Naive thymus-derived CD4-positive, alpha-beta T cell (primary cell): ENCODE data around the gene DNAH9. TPM values are rescaled to one million over a fixed set of nuclear protein-coding genes. Genes with fewer than 3 reads are reported as not detected.

ENCODE experiments used
- ATAC-seq: fragments of 150-1000 bp; cut with Tn5 transposase; 2 replicates; pipeline ENCODE4 v1.10.0; 2021; ENCODE audit warnings: mild to moderate bottlenecking, moderate library complexity
- CTCF ChIA-PET: fragments of 350-600 bp; sonication (Branson Sonifier 250); formaldehyde crosslinking; loops from one replicate; lab custom pipeline; 2021; ENCODE audit warnings: antibody characterized with exemption; lab: Charles Lee
- POLR2A ChIA-PET: fragments of 350-600 bp; sonication (Branson Sonifier 250); formaldehyde crosslinking; loops from one replicate; lab custom pipeline; 2021; ENCODE audit warnings: antibody characterized with exemption, inconsistent platforms; lab: Charles Lee
- DNase-seq, 9 donors: peaks; one replicate each; pipeline versions ENCODE4 v3.0.0 to v3.0.0-alpha.2; 2020 to 2022; ENCODE audit warnings: mixed read lengths in 1 of 9
- H3K27ac ChIP-seq: one replicate; pipeline ENCODE4 v1.7.0; 2013; ENCODE audit warnings: mild to moderate bottlenecking, low read depth, low read length, moderate library complexity
- H3K27me3 ChIP-seq, 2 donors: one replicate each; pipeline ENCODE4 v1.7.0; 2013; ENCODE audit warnings: low read length in 2 of 2, mild to moderate bottlenecking in 2 of 2, moderate library complexity in 2 of 2; ENCODE audit not compliant: control insufficient read depth in 2 of 2, insufficient read depth in 2 of 2
- H3K36me3 ChIP-seq, 3 experiments: 1 replicate in 2 of 3; 2 replicates in 1 of 3; pipeline ENCODE4 v1.7.0; 2013; ENCODE audit warnings: low read length in 3 of 3, mild to moderate bottlenecking in 3 of 3, moderate library complexity in 1 of 3; ENCODE audit not compliant: insufficient read depth in 3 of 3, control insufficient read depth in 2 of 3
- H3K4me1 ChIP-seq, 2 donors: one replicate each; pipeline ENCODE4 v1.7.0; 2013; ENCODE audit warnings: low read length in 2 of 2, mild to moderate bottlenecking in 2 of 2, moderate library complexity in 1 of 2; ENCODE audit not compliant: control insufficient read depth in 2 of 2, insufficient read depth in 2 of 2
- H3K4me3 ChIP-seq: 2 replicates; pipeline ENCODE4 v1.7.0; 2013; ENCODE audit warnings: mild to moderate bottlenecking, low read length
- H3K9me3 ChIP-seq, 3 experiments: 1 replicate in 2 of 3; 2 replicates in 1 of 3; pipeline ENCODE4 v1.7.0; 2013; ENCODE audit warnings: low read length in 3 of 3; ENCODE audit not compliant: control insufficient read depth in 2 of 3
- H3K27ac Mint-ChIP-seq, 9 donors: one replicate each; pipeline ENCODE4 v1.8.0; 2020 to 2022; ENCODE audit warnings: mixed read lengths in 9 of 9, mild to moderate bottlenecking in 8 of 9, moderate library complexity in 5 of 9, inconsistent platforms in 2 of 9
- H3K27me3 Mint-ChIP-seq, 5 donors: one replicate each; pipeline ENCODE4 v1.8.0; 2021 to 2022; ENCODE audit warnings: mixed read lengths in 5 of 5, mild to moderate bottlenecking in 1 of 5
- H3K36me3 Mint-ChIP-seq, 5 donors: one replicate each; pipeline ENCODE4 v1.8.0; 2020 to 2022; ENCODE audit warnings: mixed read lengths in 5 of 5, mild to moderate bottlenecking in 3 of 5, inconsistent platforms in 1 of 5
- H3K4me1 Mint-ChIP-seq, 7 donors: one replicate each; pipeline ENCODE4 v1.8.0; 2020 to 2022; ENCODE audit warnings: mixed read lengths in 7 of 7, mild to moderate bottlenecking in 3 of 7, inconsistent platforms in 1 of 7
- H3K4me3 Mint-ChIP-seq, 10 donors: one replicate each; pipeline ENCODE4 v1.8.0; 2020 to 2022; ENCODE audit warnings: mild to moderate bottlenecking in 10 of 10, mixed read lengths in 10 of 10, moderate library complexity in 6 of 10, inconsistent platforms in 2 of 10
- H3K9me3 Mint-ChIP-seq, 11 donors: one replicate each; pipeline ENCODE4 v1.8.0; 2020 to 2022; ENCODE audit warnings: mixed read lengths in 11 of 11, mild to moderate bottlenecking in 4 of 11, inconsistent platforms in 1 of 11, moderate library complexity in 1 of 11
- intact Hi-C, 2 donors: fragments of 100-400 bp; cut with micrococcal nuclease; formaldehyde crosslinking; loops; one replicate each; pipeline ENCODE4 v1.15.1; 2023
- polyA plus RNA-seq, 2 donors: library from polyadenylated mRNA; unstranded; fragments of 300-500 nt; fragmentation: Illumina TruSeq; gene quantifications; one replicate each; pipeline ENCODE4 v1.2.3, GENCODE V29; 2021
- total RNA-seq, 6 experiments: library from RNA in 5 of 6; stranded (reverse) in 5 of 6; gene quantifications; 1 replicate in 5 of 6; 2 replicates in 1 of 6; pipeline ENCODE4 v1.2.3 and lab custom pipeline; 2021 to 2026

Gene DNAH9
- total and polyA plus RNA-seq, 7 experiments from 2014 or later: not detected

- no peak for DNase-seq
- Mint-ChIP-seq H3K9me3 (peaks cover 0 to 7% (median 3%) of the 10 kb centered on the region in 11 donors), H3K36me3 (no peaks in the 10 kb centered on the region), H3K4me1 (no peaks in the 10 kb centered on the region), H3K4me3 (no peak overlapping the region), H3K27ac (no peak overlapping the region), H3K27me3 (peaks cover 0 to 5% (median 0%) of the 10 kb centered on the region in 5 donors)
- H3K36me3 ChIP-seq: no peaks in the 10 kb centered on the region
- ChIA-PET CTCF (no interaction called here), POLR2A (no interaction called here)
- ATAC-seq: no peak
- intact Hi-C loops: no loop called here
- H3K9me3 ChIP-seq: no peaks in the 10 kb centered on the region
- no peak overlapping the region for H3K4me3 ChIP-seq
- H3K4me1 ChIP-seq: no peaks in the 10 kb centered on the region
- H3K27ac ChIP-seq: no peak overlapping the region
- H3K27me3 ChIP-seq: no peaks in the 10 kb centered on the region
These were observed 92.4 kb downstream of the DNAH9 start for GRCh38 chr17:11690681-11691080.

- H3K4me1 Mint-ChIP-seq: no peaks in the 10 kb centered on the region
- no peak overlapping the region for H3K4me3 ChIP-seq
- DNase-seq (no peak), ATAC-seq (no peak)
- peaks cover 0 to 4% (median 0%) of the 10 kb centered on the region in 5 donors for H3K27me3 Mint-ChIP-seq
- H3K36me3 Mint-ChIP-seq: no peaks in the 10 kb centered on the region
- H3K27me3 ChIP-seq: no peaks in the 10 kb centered on the region
- H3K36me3 ChIP-seq: no peaks in the 10 kb centered on the region
- ChIA-PET POLR2A (no interaction called here), CTCF (no interaction called here)
- no peak overlapping the region for H3K4me3 Mint-ChIP-seq
- H3K9me3 Mint-ChIP-seq: peaks cover 0 to 7% (median 3%) of the 10 kb centered on the region in 11 donors
- no peak overlapping the region for H3K27ac Mint-ChIP-seq
- intact Hi-C loops: no loop called here
- no peak overlapping the region for H3K27ac ChIP-seq
- H3K4me1 ChIP-seq: no peaks in the 10 kb centered on the region
- H3K9me3 ChIP-seq: no peaks in the 10 kb centered on the region
These were observed 94.4 kb downstream of the DNAH9 start for GRCh38 chr17:11692688-11693087.

GRCh38 chr17:11693284-11693683 is 95.0 kb downstream of the DNAH9 start:
- no peak overlapping the region for H3K4me3 Mint-ChIP-seq
- no peak for ATAC-seq
- ChIA-PET CTCF (no interaction called here), POLR2A (no interaction called here)
- Histone ChIP-seq H3K27ac (no peak overlapping the region), H3K36me3 (no peaks in the 10 kb centered on the region), H3K4me3 (no peak overlapping the region), H3K9me3 (no peaks in the 10 kb centered on the region), H3K4me1 (no peaks in the 10 kb centered on the region), H3K27me3 (no peaks in the 10 kb centered on the region)
- H3K4me1 Mint-ChIP-seq: no peaks in the 10 kb centered on the region
- no peak overlapping the region for H3K27ac Mint-ChIP-seq
- no peaks in the 10 kb centered on the region for H3K36me3 Mint-ChIP-seq
- H3K27me3 Mint-ChIP-seq: no peaks in the 10 kb centered on the region
- intact Hi-C loops: no loop called here
- no peak for DNase-seq
- H3K9me3 Mint-ChIP-seq: peaks cover 0 to 7% (median 4%) of the 10 kb centered on the region in 11 donors

GRCh38 chr17:11700668-11701067 is 102.4 kb downstream of the DNAH9 start:
- Histone ChIP-seq H3K4me1 (no peaks in the 10 kb centered on the region), H3K27me3 (no peaks in the 10 kb centered on the region), H3K27ac (no peak overlapping the region), H3K36me3 (no peaks in the 10 kb centered on the region), H3K9me3 (no peaks in the 10 kb centered on the region), H3K4me3 (no peak overlapping the region)
- Mint-ChIP-seq H3K36me3 (no peaks in the 10 kb centered on the region), H3K9me3 (peaks cover 0 to 26% (median 8%) of the 10 kb centered on the region in 11 donors), H3K27ac (no peak overlapping the region), H3K4me3 (no peak overlapping the region), H3K27me3 (peaks cover 0 to 11% (median 4%) of the 10 kb centered on the region in 5 donors), H3K4me1 (no peaks in the 10 kb centered on the region)
- intact Hi-C loops: no loop called here
- ChIA-PET CTCF (no interaction called here), POLR2A (no interaction called here)
- no peak for DNase-seq
- ATAC-seq: no peak

GRCh38 chr17:11701911-11702310 is 103.6 kb downstream of the DNAH9 start:
- H3K4me1 Mint-ChIP-seq: no peaks in the 10 kb centered on the region
- ChIA-PET CTCF (no interaction called here), POLR2A (no interaction called here)
- peaks cover 0 to 11% (median 4%) of the 10 kb centered on the region in 5 donors for H3K27me3 Mint-ChIP-seq
- Histone ChIP-seq H3K4me1 (no peaks in the 10 kb centered on the region), H3K4me3 (no peak overlapping the region), H3K36me3 (no peaks in the 10 kb centered on the region), H3K9me3 (no peaks in the 10 kb centered on the region), H3K27me3 (no peaks in the 10 kb centered on the region), H3K27ac (no peak overlapping the region)
- no peak overlapping the region for H3K4me3 Mint-ChIP-seq
- H3K36me3 Mint-ChIP-seq: no peaks in the 10 kb centered on the region
- ATAC-seq: no peak
- no peak for DNase-seq
- intact Hi-C loops: no loop called here
- H3K27ac Mint-ChIP-seq: no peak overlapping the region
- H3K9me3 Mint-ChIP-seq: peaks cover 0 to 26% (median 8%) of the 10 kb centered on the region in 11 donors

- ChIA-PET CTCF (no interaction called here), POLR2A (no interaction called here)
- no peak overlapping the region for H3K27ac ChIP-seq
- ATAC-seq: no peak
- Mint-ChIP-seq H3K9me3 (peaks cover 0 to 17% (median 6%) of the 10 kb centered on the region in 11 donors), H3K4me1 (no peaks in the 10 kb centered on the region), H3K36me3 (no peaks in the 10 kb centered on the region), H3K4me3 (no peak overlapping the region), H3K27me3 (peaks cover 0 to 11% (median 4%) of the 10 kb centered on the region in 5 donors), H3K27ac (no peak overlapping the region)
- no peaks in the 10 kb centered on the region for H3K9me3 ChIP-seq
- no peak overlapping the region for H3K4me3 ChIP-seq
- no peaks in the 10 kb centered on the region for H3K27me3 ChIP-seq
- no peaks in the 10 kb centered on the region for H3K4me1 ChIP-seq
- no peaks in the 10 kb centered on the region for H3K36me3 ChIP-seq
- intact Hi-C loops: no loop called here
- DNase-seq: no peak
These were observed 105.8 kb downstream of the DNAH9 start for GRCh38 chr17:11704041-11704440.

- Mint-ChIP-seq H3K4me3 (no peak overlapping the region), H3K27ac (no peak overlapping the region), H3K36me3 (no peaks in the 10 kb centered on the region), H3K4me1 (no peaks in the 10 kb centered on the region), H3K9me3 (peaks cover 0 to 8% (median 6%) of the 10 kb centered on the region in 11 donors), H3K27me3 (peaks cover 0 to 4% (median 0%) of the 10 kb centered on the region in 5 donors)
- H3K36me3 ChIP-seq: no peaks in the 10 kb centered on the region
- POLR2A ChIA-PET: no interaction called here
- H3K27ac ChIP-seq: no peak overlapping the region
- no peaks in the 10 kb centered on the region for H3K4me1 ChIP-seq
- ATAC-seq (no peak), DNase-seq (no peak)
- H3K4me3 ChIP-seq: no peak overlapping the region
- H3K9me3 ChIP-seq: no peaks in the 10 kb centered on the region
- CTCF ChIA-PET: no interaction called here
- no peaks in the 10 kb centered on the region for H3K27me3 ChIP-seq
- intact Hi-C loops: no loop called here
These were observed 106.8 kb downstream of the DNAH9 start for GRCh38 chr17:11705111-11705510.
